ENCODE results near the gene PAPPA2. TPM values are rescaled to one million over a fixed set of nuclear protein-coding genes. Genes with fewer than 3 reads are reported as not detected.

Gene PAPPA2
- total RNA-seq, 3 donors from 2014 or later = 1.2 to 3.9 (median 2.6) TPM

DNA sequence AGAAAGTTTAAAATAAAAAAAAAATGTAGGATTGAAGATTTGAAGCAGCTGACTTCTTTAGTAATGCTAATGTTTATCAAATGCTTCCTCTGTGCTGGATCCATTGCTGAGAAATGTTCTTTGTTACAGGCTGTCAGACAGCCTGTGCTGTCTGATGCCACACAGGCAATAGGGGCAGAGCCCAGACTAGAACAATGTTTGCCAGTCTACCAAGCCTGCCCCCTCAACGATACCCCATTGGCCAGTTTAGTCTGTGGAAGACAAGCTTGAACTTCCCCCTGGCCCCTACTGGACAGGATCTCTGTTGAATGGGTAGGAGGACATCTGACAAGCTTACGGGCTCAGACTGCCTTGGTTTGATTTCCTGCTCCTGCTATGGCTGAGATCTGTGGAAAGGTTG lies 79.4 kb downstream of the PAPPA2 start:
- Histone ChIP-seq H3K4me1 (no peaks in the 10 kb centered on the region), H3K9me3 (no peaks in the 10 kb centered on the region), H3K27me3 (no peaks in the 10 kb centered on the region), H3K4me3 (no peak overlapping the region), H3K27ac (no peak overlapping the region), H3K36me3 (no peaks in the 10 kb centered on the region)
- intact Hi-C loops (cut with DNase I; ENCODE audit: low total_unique reads) = no loop called here
- TF ChIP-seq, protein P1, sequence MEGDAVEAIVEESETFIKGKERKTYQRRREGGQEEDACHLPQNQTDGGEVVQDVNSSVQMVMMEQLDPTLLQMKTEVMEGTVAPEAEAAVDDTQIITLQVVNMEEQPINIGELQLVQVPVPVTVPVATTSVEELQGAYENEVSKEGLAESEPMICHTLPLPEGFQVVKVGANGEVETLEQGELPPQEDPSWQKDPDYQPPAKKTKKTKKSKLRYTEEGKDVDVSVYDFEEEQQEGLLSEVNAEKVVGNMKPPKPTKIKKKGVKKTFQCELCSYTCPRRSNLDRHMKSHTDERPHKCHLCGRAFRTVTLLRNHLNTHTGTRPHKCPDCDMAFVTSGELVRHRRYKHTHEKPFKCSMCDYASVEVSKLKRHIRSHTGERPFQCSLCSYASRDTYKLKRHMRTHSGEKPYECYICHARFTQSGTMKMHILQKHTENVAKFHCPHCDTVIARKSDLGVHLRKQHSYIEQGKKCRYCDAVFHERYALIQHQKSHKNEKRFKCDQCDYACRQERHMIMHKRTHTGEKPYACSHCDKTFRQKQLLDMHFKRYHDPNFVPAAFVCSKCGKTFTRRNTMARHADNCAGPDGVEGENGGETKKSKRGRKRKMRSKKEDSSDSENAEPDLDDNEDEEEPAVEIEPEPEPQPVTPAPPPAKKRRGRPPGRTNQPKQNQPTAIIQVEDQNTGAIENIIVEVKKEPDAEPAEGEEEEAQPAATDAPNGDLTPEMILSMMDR (IDR thresholded peaks at IDR 0.05) = no peak
- TF ChIP-seq POLR2A (IDR thresholded peaks at IDR 0.05) (no peak), POLR2AphosphoS5 (IDR thresholded peaks at IDR 0.05) (no peak)
- DNase-seq (ENCODE audit: low spot score in 2 of 2) = no peak

DNA sequence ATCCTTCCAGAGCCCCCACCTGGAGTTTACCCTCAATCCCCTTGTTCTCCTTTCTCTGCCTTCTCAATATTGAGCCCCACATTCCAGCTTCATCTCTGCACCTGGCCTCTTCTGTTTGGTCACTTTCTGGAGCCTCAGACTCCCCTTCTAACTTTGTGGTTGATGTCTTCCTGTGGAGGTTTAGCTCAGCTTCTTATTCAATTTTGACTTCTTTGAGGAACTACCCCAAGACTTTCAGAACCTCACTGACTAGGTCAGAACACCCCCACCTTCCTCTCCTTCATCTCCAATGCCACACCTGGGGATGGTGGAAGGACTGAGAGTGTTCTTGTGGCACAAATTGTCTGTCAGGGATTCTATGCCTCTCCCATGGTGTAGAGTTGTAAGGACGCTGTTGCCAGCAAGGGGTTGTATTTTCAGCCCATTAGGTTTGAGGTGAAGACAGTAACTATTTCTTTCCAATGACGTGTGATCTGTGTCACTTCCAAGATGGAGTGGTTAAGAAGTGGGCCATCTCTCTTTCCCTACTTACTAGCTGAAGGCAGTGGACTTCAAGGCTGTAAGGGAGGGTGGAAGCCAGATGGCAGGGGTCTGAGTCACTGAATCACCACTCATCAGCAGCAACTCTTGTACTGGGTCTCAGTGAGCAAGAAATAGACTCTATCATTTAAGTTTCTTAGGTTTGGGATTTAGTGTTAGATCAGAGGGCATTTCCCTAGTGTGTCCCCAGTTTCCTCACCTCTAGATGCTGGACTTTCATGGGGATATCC lies 80.6 kb downstream of the PAPPA2 start:
- Histone ChIP-seq H3K9me3 (no peaks in the 10 kb centered on the region), H3K4me1 (no peaks in the 10 kb centered on the region), H3K36me3 (no peaks in the 10 kb centered on the region), H3K4me3 (no peak overlapping the region), H3K27ac (no peak overlapping the region), H3K27me3 (no peaks in the 10 kb centered on the region)
- intact Hi-C loops (cut with DNase I; ENCODE audit: low total_unique reads) = no loop called here
- TF ChIP-seq POLR2A (IDR thresholded peaks at IDR 0.05) = no peak
- TF ChIP-seq, protein P1 (IDR thresholded peaks at IDR 0.05) = no peak
- TF ChIP-seq POLR2AphosphoS5 (IDR thresholded peaks at IDR 0.05) = no peak
- no peak for DNase-seq (ENCODE audit: low spot score in 2 of 2)

DNA sequence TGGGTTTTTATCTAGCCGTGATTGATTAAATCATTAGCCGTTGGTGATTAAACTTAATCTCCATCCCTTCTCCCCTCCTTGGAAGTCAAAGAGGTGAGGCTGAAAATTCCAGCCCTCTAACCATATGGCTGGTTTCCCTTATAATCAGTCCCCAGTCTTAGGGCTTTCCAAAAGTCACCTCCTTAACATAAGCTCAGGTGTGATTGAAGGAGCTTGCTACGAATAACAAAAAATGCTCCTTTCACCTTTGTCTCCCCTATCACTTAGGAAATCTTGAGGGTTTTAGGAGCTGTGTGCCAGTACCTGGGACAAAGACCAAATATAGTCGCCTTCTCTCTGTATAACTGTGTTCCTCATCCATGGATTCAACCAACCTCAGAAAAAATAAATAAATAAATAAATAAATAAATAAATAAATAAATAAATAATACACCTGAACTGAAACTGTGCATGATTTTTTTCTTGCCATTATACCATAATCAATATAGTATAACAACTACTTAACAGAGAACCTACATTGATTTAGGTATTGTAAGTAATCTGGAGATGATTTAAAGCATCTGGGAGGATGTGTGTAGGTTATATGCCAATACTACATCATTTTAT lies 82.2 kb downstream of the PAPPA2 start:
- Histone ChIP-seq H3K36me3 (no peaks in the 10 kb centered on the region), H3K9me3 (no peaks in the 10 kb centered on the region), H3K27ac (no peak overlapping the region), H3K4me3 (no peak overlapping the region), H3K27me3 (no peaks in the 10 kb centered on the region), H3K4me1 (no peaks in the 10 kb centered on the region)
- TF ChIP-seq, protein P1 (IDR thresholded peaks at IDR 0.05) = no peak
- TF ChIP-seq POLR2A (IDR thresholded peaks at IDR 0.05) (no peak), POLR2AphosphoS5 (IDR thresholded peaks at IDR 0.05) (no peak)
- intact Hi-C loops (cut with DNase I; ENCODE audit: low total_unique reads) = no loop called here
- DNase-seq (ENCODE audit: low spot score in 2 of 2) = no peak

DNA sequence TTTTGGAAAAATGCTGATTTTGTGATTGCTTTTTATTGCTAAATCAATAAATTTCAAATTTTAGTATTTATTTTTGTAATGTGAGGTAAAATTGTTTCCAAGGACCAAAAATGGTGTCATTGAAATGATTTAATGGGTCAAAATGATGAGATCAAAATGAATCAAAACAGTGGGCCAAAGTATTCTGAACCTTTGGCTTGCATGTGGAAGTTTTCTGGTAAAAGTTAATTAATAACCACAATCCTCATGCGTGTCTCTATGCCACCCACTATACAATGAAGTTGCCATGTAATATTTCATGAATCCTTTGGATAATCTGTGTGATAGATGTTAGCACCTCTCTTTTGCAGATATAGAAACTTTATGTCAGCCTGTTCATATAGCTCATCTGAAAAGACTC lies 83.8 kb downstream of the PAPPA2 start:
- TF ChIP-seq, protein P1 (IDR thresholded peaks at IDR 0.05) = no peak
- no peak for TF ChIP-seq POLR2A (IDR thresholded peaks at IDR 0.05)
- no peak for TF ChIP-seq POLR2AphosphoS5 (IDR thresholded peaks at IDR 0.05)
- Histone ChIP-seq H3K27me3 (peaks cover 0 to 13% of the 10 kb centered on the region in 2 donors), H3K27ac (no peak overlapping the region), H3K4me1 (no peaks in the 10 kb centered on the region), H3K9me3 (no peaks in the 10 kb centered on the region), H3K4me3 (no peak overlapping the region), H3K36me3 (no peaks in the 10 kb centered on the region)
- intact Hi-C loops (cut with DNase I; ENCODE audit: low total_unique reads) = no loop called here
- DNase-seq (ENCODE audit: low spot score in 2 of 2) = no peak

DNA sequence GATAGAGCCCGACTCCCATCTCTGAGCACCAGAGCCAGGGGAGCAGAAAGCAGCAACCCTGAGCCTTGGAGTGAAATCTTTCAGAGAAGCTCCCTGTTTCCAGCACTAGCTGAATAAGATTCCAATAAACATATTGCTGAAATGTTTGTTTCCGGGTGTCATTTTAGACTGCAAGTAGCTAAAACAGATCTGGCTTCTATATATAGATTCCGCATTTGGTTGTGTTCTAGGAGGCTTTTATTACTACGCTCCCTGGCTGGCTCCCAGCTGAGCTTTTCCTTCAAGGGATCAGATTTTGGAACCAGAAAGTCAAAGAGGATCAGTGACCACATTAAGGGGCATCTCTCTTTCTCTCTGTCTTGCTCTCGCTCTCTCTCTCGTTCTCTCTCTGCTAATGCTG lies 88.2 kb downstream of the PAPPA2 start:
- no peak for TF ChIP-seq POLR2AphosphoS5 (IDR thresholded peaks at IDR 0.05)
- TF ChIP-seq POLR2A (IDR thresholded peaks at IDR 0.05) = no peak
- TF ChIP-seq, protein P1 (IDR thresholded peaks at IDR 0.05) = no peak
- Histone ChIP-seq H3K4me3 (no peak overlapping the region), H3K27ac (no peak overlapping the region), H3K36me3 (no peaks in the 10 kb centered on the region), H3K27me3 (peaks cover 0 to 32% of the 10 kb centered on the region in 2 donors), H3K4me1 (no peaks in the 10 kb centered on the region), H3K9me3 (no peaks in the 10 kb centered on the region)
- no peak for DNase-seq (ENCODE audit: low spot score in 2 of 2)
- intact Hi-C loops (cut with DNase I; ENCODE audit: low total_unique reads) = loop anchor here (5.0 kb wide), 1 partner anchor 1404 kb away; no protein-coding TSS in a partner anchor

Data from breast epithelium (tissue), 4 donors.